Measurements from ENCODE around the gene ETS1.

DNA sequence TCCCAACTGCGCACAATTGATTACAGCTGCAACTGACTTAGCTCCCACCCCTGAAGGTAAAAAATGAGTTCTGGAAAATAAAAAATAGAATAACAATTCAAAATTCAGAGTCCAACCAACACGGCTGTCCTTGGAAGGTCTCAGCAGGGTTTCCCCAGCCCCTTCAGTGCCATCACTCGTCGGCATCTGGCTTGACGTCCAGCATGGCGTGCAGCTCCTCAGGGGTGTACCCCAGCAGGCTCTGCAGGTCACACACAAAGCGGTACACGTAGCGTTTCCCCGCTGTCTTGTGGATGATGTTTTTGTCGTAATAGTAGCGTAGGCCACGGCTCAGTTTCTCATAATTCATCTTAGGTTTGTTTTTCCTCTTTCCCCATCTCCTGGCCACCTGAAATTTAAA is 125.2 kb downstream of the ETS1 start:
- TF ChIP-seq ARNT (IDR thresholded peaks at IDR 0.05) (no peak), BHLHE40 (IDR thresholded peaks at IDR 0.05; ENCODE audit: borderline replicate concordance) (no peak), SP1 (IDR thresholded peaks at IDR 0.05) (no peak), ELF4 (IDR thresholded peaks at IDR 0.05) (no peak)

Measured in HEK293T (cell line).